Hepatocyte (in vitro differentiated cells): ENCODE measurements around the gene MED28.

Experiments used
- EZH2 ChIP-seq: fragments of 200-600 bp; sonication (generic); IDR thresholded peaks from 2 replicates; pipeline ENCODE4 v1.6.1; 2016; ENCODE audit warnings: antibody characterized with exemption, mild to moderate bottlenecking, borderline replicate concordance
- EZH2phosphoT487 ChIP-seq: fragments of 200-600 bp; sonication (generic); IDR thresholded peaks from one replicate; pipeline ENCODE4 v1.6.1; 2018; ENCODE audit warnings: antibody characterized with exemption, mild to moderate bottlenecking, low read depth, moderate library complexity; ENCODE audit not compliant: unreplicated experiment, severe bottlenecking
- TF ChIP-seq, protein P1 (sequence below): fragments of 200-600 bp; sonication (generic); IDR thresholded peaks from 2 replicates; pipeline ENCODE4 v1.5.1; 2016; ENCODE audit warnings: antibody characterized with exemption, mild to moderate bottlenecking; ENCODE audit not compliant: poor library complexity

DNA sequence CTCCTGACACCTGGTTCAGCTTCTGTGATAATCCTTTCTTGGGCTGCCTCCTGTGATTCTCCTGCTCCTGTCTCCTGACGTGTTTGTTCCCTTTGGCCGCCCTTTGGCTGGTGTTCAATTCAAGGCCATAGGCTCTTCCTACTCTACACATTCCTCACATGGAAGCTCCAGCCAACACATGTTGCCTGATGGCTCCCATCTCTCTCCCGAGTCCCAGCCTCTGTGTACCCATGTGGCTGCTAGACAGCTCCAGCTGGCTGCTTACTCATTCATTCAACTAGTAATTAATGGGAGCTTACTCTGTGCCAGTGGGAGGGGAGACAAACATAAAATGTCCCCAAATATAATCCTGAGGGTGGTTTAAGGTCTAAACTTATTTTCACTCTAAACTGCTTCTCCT lies 9.2 kb upstream of the MED28 start:
- TF ChIP-seq, protein P1, sequence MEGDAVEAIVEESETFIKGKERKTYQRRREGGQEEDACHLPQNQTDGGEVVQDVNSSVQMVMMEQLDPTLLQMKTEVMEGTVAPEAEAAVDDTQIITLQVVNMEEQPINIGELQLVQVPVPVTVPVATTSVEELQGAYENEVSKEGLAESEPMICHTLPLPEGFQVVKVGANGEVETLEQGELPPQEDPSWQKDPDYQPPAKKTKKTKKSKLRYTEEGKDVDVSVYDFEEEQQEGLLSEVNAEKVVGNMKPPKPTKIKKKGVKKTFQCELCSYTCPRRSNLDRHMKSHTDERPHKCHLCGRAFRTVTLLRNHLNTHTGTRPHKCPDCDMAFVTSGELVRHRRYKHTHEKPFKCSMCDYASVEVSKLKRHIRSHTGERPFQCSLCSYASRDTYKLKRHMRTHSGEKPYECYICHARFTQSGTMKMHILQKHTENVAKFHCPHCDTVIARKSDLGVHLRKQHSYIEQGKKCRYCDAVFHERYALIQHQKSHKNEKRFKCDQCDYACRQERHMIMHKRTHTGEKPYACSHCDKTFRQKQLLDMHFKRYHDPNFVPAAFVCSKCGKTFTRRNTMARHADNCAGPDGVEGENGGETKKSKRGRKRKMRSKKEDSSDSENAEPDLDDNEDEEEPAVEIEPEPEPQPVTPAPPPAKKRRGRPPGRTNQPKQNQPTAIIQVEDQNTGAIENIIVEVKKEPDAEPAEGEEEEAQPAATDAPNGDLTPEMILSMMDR, result no peak
- TF ChIP-seq EZH2phosphoT487, result no peak
- TF ChIP-seq EZH2, result no peak
